Middle frontal gyrus (tissue), 1 donor: ENCODE results near the gene CASKIN2.

Source experiments
- DNase-seq: peaks from one replicate; pipeline ENCODE4 v3.0.0-alpha.2; 2015; ENCODE audit warnings: low spot score; ENCODE audit errors: extremely low spot score

CASKIN2 gene

GRCh38 chr17:75515496-75516254 is at the start of gene CASKIN2:
Gene CASKIN2, minus strand, starts transcription at chr17:75515537. Its CDS starts 1,733 bp downstream, at chr17:75513804.
- peak; percentile 85 for DNase-seq

GRCh38 chr17:75565066-75565465 is 49.7 kb upstream of the CASKIN2 start:
- DNase-seq: no peak

- DNase-seq: no peak
Observed at GRCh38 chr17:75564195-75564594, 48.9 kb upstream of the CASKIN2 start.

- no peak for DNase-seq
Observed at GRCh38 chr17:75563063-75563758, 47.9 kb upstream of the CASKIN2 start.

GRCh38 chr17:75561927-75562603 is 46.7 kb upstream of the CASKIN2 start:
- no peak for DNase-seq

GRCh38 chr17:75559958-75560533 is 44.7 kb upstream of the CASKIN2 start:
- no peak for DNase-seq

GRCh38 chr17:75558666-75559530 is 43.6 kb upstream of the CASKIN2 start:
- DNase-seq: no peak

- DNase-seq: no peak
Observed at GRCh38 chr17:75557852-75558665, 42.7 kb upstream of the CASKIN2 start.

- peak; percentile 25 for DNase-seq
Observed at GRCh38 chr17:75557075-75557851, 41.9 kb upstream of the CASKIN2 start.

GRCh38 chr17:75555679-75556153 is 40.4 kb upstream of the CASKIN2 start:
- DNase-seq: no peak

GRCh38 chr17:75553295-75554110 is 38.2 kb upstream of the CASKIN2 start:
- no peak for DNase-seq

- DNase-seq: no peak
Observed at GRCh38 chr17:75552425-75553294, 37.3 kb upstream of the CASKIN2 start.

- no peak for DNase-seq
Observed at GRCh38 chr17:75551266-75551665, 35.9 kb upstream of the CASKIN2 start.

GRCh38 chr17:75550139-75550465 is 34.8 kb upstream of the CASKIN2 start:
- DNase-seq: no peak

GRCh38 chr17:75549246-75550138 is 34.2 kb upstream of the CASKIN2 start:
- no peak for DNase-seq

- DNase-seq: no peak
Observed at GRCh38 chr17:75548813-75549212, 33.5 kb upstream of the CASKIN2 start.
